HEK293 (cell line): Measurements from ENCODE around the gene ZNF764.
A peak's percentile ranks its signal among the peaks of the same experiment; 100 is the strongest.

Experiments
- GLI4 ChIP-seq: fragments of 450-650 bp; formaldehyde crosslinking; IDR thresholded peaks from 2 replicates; pipeline ENCODE4 v1.5.1; 2016; ENCODE audit warnings: missing biosample characterization, missing genetic modification characterization
- HOXC10 ChIP-seq: sonication (generic); formaldehyde crosslinking; IDR thresholded peaks from 2 replicates; pipeline ENCODE4 v1.8.1; 2023; ENCODE audit warnings: mild to moderate bottlenecking, missing genetic modification reagents
- MYNN ChIP-seq: fragments of 450-650 bp; formaldehyde crosslinking; IDR thresholded peaks from 2 replicates; pipeline ENCODE4 v1.5.1; 2016; ENCODE audit warnings: missing biosample characterization, missing genetic modification characterization, borderline replicate concordance
- PRDM1 ChIP-seq: fragments of 450-650 bp; formaldehyde crosslinking; IDR thresholded peaks from 2 replicates; pipeline ENCODE4; 2016; ENCODE audit warnings: missing biosample characterization, missing genetic modification characterization
- REPIN1 ChIP-seq: fragments of 450-650 bp; formaldehyde crosslinking; IDR thresholded peaks from 2 replicates; pipeline ENCODE4 v1.5.1; 2017; ENCODE audit warnings: missing biosample characterization, missing genetic modification characterization, low read depth
- SETDB1 ChIP-seq: IDR thresholded peaks from one replicate; pipeline ENCODE4 v1.6.1; 2017; ENCODE audit warnings: mild to moderate bottlenecking, low read length, moderate library complexity, mixed read lengths; ENCODE audit not compliant: insufficient read length
- ZBTB8A ChIP-seq: fragments of 450-650 bp; formaldehyde crosslinking; IDR thresholded peaks from 2 replicates; pipeline ENCODE4 v1.5.1; 2016; ENCODE audit warnings: missing biosample characterization, missing genetic modification characterization
- ZFP69B ChIP-seq: fragments of 450-650 bp; formaldehyde crosslinking; IDR thresholded peaks from 2 replicates; pipeline ENCODE4 v1.5.1; 2016; ENCODE audit warnings: missing biosample characterization, missing genetic modification characterization
- ZNF19 ChIP-seq: fragments of 450-650 bp; formaldehyde crosslinking; IDR thresholded peaks from 2 replicates; pipeline ENCODE4; 2016; ENCODE audit warnings: missing biosample characterization, missing genetic modification characterization, low read depth
- ZNF2 ChIP-seq: fragments of 450-650 bp; formaldehyde crosslinking; IDR thresholded peaks from 2 replicates; pipeline ENCODE4 v1.5.1; 2016; ENCODE audit warnings: missing biosample characterization, missing genetic modification characterization
- ZNF202 ChIP-seq: fragments of 450-650 bp; formaldehyde crosslinking; IDR thresholded peaks from 2 replicates; pipeline ENCODE4 v1.5.1; 2016; ENCODE audit warnings: missing biosample characterization, missing genetic modification characterization, borderline replicate concordance
- ZNF221 ChIP-seq: fragments of 450-650 bp; formaldehyde crosslinking; IDR thresholded peaks from 2 replicates; pipeline ENCODE4 v1.5.1; 2017; ENCODE audit warnings: missing biosample characterization, missing genetic modification characterization, borderline replicate concordance
- ZNF311 ChIP-seq: fragments of 450-650 bp; formaldehyde crosslinking; IDR thresholded peaks from 2 replicates; pipeline ENCODE4 v1.5.1; 2017; ENCODE audit warnings: missing biosample characterization, missing genetic modification characterization, borderline replicate concordance
- ZNF548 ChIP-seq: fragments of 450-650 bp; formaldehyde crosslinking; IDR thresholded peaks from 2 replicates; pipeline ENCODE4 v1.5.1; 2016; ENCODE audit warnings: missing biosample characterization, missing genetic modification characterization
- ZNF621 ChIP-seq: fragments of 450-650 bp; formaldehyde crosslinking; IDR thresholded peaks from 2 replicates; pipeline ENCODE4 v1.5.1; 2017; ENCODE audit warnings: missing biosample characterization, missing genetic modification characterization
- ZNF660 ChIP-seq: fragments of 450-650 bp; IDR thresholded peaks from 2 replicates; pipeline ENCODE4 v1.5.1; 2018; ENCODE audit warnings: missing biosample characterization, mild to moderate bottlenecking, missing genetic modification characterization
- ZNF677 ChIP-seq: fragments of 450-650 bp; IDR thresholded peaks from 2 replicates; pipeline ENCODE4 v1.5.0; 2018; ENCODE audit warnings: missing biosample characterization, mild to moderate bottlenecking, missing genetic modification characterization, moderate library complexity
- ZNF785 ChIP-seq: fragments of 450-650 bp; formaldehyde crosslinking; IDR thresholded peaks from 2 replicates; pipeline ENCODE4 v1.5.1; 2016; ENCODE audit warnings: missing biosample characterization, missing genetic modification characterization
- TF ChIP-seq, protein P1 (sequence below): fragments of 450-650 bp; formaldehyde crosslinking; IDR thresholded peaks from 2 replicates; pipeline ENCODE4 v1.5.1; 2016; ENCODE audit warnings: missing biosample characterization, missing genetic modification characterization, borderline replicate concordance
- TF ChIP-seq, protein P2 (sequence below): fragments of 450-650 bp; formaldehyde crosslinking; IDR thresholded peaks from 2 replicates; pipeline ENCODE4 v1.5.1; 2016; ENCODE audit warnings: missing biosample characterization, missing genetic modification characterization
- TF ChIP-seq, protein P3 (sequence below): fragments of 450-650 bp; formaldehyde crosslinking; IDR thresholded peaks from 2 replicates; pipeline ENCODE4 v1.5.1; 2016; ENCODE audit warnings: missing biosample characterization, missing genetic modification characterization
- TF ChIP-seq, protein P4 (sequence below): fragments of 450-650 bp; IDR thresholded peaks from 2 replicates; pipeline ENCODE4 v1.5.1; 2018; ENCODE audit warnings: missing biosample characterization, missing genetic modification characterization
- TF ChIP-seq, protein P5 (sequence below): fragments of 450-650 bp; formaldehyde crosslinking; IDR thresholded peaks from 2 replicates; pipeline ENCODE4 v1.5.1; 2016; ENCODE audit warnings: missing biosample characterization, missing genetic modification characterization
- TF ChIP-seq, protein P6 (sequence below): fragments of 450-650 bp; formaldehyde crosslinking; IDR thresholded peaks from 2 replicates; pipeline ENCODE4 v1.5.1; 2016; ENCODE audit warnings: missing biosample characterization, missing genetic modification characterization

The ZNF764 gene

DNA sequence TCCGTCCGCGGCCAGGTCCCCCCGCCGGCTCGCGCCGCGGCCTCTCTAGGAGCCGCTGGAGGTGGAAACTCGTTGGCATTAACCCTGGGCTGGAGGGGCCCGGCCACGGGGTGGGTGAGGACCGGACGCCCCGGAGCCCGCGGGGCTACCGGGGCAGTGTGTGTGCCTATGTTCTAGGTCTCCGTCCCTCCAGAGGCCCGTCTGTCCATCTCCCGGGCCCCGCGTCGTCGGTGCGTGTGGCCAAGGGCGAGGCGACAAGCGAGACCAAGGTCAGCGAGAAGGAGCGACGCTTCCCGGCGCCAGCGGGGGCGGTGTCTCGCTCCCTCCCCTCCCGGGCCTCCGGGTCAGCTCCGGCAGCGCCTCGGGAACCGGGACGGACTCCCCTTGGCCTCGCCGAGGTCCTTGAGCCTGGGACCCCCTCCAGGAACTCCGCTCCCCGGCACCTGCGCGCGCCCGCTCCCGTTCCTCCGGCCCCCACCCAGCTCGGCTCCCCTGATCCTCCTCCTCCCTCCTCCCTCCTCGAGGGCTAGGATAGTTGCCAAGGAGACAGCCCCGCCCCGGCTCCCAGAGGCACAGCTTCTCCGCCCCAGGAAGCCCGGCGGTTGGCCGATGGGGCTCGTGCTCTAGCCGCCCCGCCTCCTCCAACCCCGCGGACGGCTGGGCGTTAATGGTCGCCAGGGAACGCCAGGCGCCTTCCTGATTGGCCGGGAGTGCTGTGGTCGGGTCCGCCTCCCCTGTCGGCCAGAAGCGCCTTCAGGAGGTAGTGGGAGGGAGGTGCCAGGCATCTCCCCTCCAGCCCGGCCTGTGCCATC lies 31.1 kb downstream of the ZNF764 start (continued):
- TF ChIP-seq, protein P1, sequence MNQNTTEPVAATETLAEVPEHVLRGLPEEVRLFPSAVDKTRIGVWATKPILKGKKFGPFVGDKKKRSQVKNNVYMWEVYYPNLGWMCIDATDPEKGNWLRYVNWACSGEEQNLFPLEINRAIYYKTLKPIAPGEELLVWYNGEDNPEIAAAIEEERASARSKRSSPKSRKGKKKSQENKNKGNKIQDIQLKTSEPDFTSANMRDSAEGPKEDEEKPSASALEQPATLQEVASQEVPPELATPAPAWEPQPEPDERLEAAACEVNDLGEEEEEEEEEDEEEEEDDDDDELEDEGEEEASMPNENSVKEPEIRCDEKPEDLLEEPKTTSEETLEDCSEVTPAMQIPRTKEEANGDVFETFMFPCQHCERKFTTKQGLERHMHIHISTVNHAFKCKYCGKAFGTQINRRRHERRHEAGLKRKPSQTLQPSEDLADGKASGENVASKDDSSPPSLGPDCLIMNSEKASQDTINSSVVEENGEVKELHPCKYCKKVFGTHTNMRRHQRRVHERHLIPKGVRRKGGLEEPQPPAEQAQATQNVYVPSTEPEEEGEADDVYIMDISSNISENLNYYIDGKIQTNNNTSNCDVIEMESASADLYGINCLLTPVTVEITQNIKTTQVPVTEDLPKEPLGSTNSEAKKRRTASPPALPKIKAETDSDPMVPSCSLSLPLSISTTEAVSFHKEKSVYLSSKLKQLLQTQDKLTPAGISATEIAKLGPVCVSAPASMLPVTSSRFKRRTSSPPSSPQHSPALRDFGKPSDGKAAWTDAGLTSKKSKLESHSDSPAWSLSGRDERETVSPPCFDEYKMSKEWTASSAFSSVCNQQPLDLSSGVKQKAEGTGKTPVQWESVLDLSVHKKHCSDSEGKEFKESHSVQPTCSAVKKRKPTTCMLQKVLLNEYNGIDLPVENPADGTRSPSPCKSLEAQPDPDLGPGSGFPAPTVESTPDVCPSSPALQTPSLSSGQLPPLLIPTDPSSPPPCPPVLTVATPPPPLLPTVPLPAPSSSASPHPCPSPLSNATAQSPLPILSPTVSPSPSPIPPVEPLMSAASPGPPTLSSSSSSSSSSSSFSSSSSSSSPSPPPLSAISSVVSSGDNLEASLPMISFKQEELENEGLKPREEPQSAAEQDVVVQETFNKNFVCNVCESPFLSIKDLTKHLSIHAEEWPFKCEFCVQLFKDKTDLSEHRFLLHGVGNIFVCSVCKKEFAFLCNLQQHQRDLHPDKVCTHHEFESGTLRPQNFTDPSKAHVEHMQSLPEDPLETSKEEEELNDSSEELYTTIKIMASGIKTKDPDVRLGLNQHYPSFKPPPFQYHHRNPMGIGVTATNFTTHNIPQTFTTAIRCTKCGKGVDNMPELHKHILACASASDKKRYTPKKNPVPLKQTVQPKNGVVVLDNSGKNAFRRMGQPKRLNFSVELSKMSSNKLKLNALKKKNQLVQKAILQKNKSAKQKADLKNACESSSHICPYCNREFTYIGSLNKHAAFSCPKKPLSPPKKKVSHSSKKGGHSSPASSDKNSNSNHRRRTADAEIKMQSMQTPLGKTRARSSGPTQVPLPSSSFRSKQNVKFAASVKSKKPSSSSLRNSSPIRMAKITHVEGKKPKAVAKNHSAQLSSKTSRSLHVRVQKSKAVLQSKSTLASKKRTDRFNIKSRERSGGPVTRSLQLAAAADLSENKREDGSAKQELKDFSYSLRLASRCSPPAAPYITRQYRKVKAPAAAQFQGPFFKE (tag by site-specific recombination): no peak
- TF ChIP-seq ZNF2 (peak; percentile 81; the same call in 1 of the 2 replicates), ZBTB8A (tag by site-specific recombination) (peak; percentile 73), ZNF785 (tag by site-specific recombination) (peak; percentile 86; the same call in 1 of the 2 replicates), ZNF202 (no peak), ZFP69B (tag by site-specific recombination) (peak; percentile 88), ZNF677 (tag by site-specific recombination) (peak; percentile 13; the same call in 1 of the 2 replicates), ZNF311 (no peak), ZNF548 (peak; percentile 36; the same call in 1 of the 2 replicates), GLI4 (tag by site-specific recombination) (peak; percentile 92), MYNN (tag by site-specific recombination) (0 out of 2 replicates have a peak, but pooled peaks have one; percentile 43), REPIN1 (tag by site-specific recombination) (peak; percentile 82; the same call in 1 of the 2 replicates), ZNF19 (tag by site-specific recombination) (no peak), PRDM1 (tag by site-specific recombination) (no peak), ZNF660 (tag by site-specific recombination) (peak; percentile 90), ZNF621 (tag by site-specific recombination) (no peak), HOXC10 (CRISPR knock-in tag) (no peak), ZNF221 (peak; percentile 69; the same call in 1 of the 2 replicates), SETDB1 (no peak)
- TF ChIP-seq, protein P2, sequence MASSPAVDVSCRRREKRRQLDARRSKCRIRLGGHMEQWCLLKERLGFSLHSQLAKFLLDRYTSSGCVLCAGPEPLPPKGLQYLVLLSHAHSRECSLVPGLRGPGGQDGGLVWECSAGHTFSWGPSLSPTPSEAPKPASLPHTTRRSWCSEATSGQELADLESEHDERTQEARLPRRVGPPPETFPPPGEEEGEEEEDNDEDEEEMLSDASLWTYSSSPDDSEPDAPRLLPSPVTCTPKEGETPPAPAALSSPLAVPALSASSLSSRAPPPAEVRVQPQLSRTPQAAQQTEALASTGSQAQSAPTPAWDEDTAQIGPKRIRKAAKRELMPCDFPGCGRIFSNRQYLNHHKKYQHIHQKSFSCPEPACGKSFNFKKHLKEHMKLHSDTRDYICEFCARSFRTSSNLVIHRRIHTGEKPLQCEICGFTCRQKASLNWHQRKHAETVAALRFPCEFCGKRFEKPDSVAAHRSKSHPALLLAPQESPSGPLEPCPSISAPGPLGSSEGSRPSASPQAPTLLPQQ (tag by site-specific recombination): peak; percentile 86
- TF ChIP-seq, protein P3, sequence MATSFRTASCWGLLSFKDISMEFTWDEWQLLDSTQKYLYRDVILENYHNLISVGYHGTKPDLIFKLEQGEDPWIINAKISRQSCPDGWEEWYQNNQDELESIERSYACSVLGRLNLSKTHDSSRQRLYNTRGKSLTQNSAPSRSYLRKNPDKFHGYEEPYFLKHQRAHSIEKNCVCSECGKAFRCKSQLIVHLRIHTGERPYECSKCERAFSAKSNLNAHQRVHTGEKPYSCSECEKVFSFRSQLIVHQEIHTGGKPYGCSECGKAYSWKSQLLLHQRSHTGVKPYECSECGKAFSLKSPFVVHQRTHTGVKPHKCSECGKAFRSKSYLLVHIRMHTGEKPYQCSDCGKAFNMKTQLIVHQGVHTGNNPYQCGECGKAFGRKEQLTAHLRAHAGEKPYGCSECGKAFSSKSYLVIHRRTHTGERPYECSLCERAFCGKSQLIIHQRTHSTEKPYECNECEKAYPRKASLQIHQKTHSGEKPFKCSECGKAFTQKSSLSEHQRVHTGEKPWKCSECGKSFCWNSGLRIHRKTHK (tag by site-specific recombination): no peak
- TF ChIP-seq, protein P4, sequence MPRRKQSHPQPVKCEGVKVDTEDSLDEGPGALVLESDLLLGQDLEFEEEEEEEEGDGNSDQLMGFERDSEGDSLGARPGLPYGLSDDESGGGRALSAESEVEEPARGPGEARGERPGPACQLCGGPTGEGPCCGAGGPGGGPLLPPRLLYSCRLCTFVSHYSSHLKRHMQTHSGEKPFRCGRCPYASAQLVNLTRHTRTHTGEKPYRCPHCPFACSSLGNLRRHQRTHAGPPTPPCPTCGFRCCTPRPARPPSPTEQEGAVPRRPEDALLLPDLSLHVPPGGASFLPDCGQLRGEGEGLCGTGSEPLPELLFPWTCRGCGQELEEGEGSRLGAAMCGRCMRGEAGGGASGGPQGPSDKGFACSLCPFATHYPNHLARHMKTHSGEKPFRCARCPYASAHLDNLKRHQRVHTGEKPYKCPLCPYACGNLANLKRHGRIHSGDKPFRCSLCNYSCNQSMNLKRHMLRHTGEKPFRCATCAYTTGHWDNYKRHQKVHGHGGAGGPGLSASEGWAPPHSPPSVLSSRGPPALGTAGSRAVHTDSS (tag by site-specific recombination): peak; percentile 48; the same call in 1 of the 2 replicates
- TF ChIP-seq, protein P5, sequence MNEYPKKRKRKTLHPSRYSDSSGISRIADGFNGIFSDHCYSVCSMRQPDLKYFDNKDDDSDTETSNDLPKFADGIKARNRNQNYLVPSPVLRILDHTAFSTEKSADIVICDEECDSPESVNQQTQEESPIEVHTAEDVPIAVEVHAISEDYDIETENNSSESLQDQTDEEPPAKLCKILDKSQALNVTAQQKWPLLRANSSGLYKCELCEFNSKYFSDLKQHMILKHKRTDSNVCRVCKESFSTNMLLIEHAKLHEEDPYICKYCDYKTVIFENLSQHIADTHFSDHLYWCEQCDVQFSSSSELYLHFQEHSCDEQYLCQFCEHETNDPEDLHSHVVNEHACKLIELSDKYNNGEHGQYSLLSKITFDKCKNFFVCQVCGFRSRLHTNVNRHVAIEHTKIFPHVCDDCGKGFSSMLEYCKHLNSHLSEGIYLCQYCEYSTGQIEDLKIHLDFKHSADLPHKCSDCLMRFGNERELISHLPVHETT (tag by site-specific recombination): peak; percentile 89
- TF ChIP-seq, protein P6, sequence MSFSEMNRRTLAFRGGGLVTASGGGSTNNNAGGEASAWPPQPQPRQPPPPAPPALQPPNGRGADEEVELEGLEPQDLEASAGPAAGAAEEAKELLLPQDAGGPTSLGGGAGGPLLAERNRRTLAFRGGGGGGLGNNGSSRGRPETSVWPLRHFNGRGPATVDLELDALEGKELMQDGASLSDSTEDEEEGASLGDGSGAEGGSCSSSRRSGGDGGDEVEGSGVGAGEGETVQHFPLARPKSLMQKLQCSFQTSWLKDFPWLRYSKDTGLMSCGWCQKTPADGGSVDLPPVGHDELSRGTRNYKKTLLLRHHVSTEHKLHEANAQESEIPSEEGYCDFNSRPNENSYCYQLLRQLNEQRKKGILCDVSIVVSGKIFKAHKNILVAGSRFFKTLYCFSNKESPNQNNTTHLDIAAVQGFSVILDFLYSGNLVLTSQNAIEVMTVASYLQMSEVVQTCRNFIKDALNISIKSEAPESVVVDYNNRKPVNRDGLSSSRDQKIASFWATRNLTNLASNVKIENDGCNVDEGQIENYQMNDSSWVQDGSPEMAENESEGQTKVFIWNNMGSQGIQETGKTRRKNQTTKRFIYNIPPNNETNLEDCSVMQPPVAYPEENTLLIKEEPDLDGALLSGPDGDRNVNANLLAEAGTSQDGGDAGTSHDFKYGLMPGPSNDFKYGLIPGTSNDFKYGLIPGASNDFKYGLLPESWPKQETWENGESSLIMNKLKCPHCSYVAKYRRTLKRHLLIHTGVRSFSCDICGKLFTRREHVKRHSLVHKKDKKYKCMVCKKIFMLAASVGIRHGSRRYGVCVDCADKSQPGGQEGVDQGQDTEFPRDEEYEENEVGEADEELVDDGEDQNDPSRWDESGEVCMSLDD (tag by site-specific recombination): peak; percentile 74; the same call in 1 of the 2 replicates
